ENCODE results near the gene CDH15. TPM values are rescaled to one million over a fixed set of nuclear protein-coding genes. Genes with fewer than 3 reads are reported as not detected.
A peak's percentile ranks its signal among the peaks of the same experiment; 100 is the strongest.

Gene CDH15
- total and polyA plus RNA-seq, 9 of the 15 experiments (the other 6 are each of a cell fraction or from before 2014, with no cell fraction given): 0.07 to 0.18 TPM; not detected in 7

GRCh38 chr16:89179656-89180315, 8.2 kb downstream of the CDH15 start (continued):
- no peak for TF ChIP-seq USF1 (CRISPR knock-in tag; IDR thresholded peaks at IDR 0.05)
- TF ChIP-seq PHF20 (IDR thresholded peaks at IDR 0.05; ENCODE audit: partially characterized antibody): no peak
- TF ChIP-seq ZNF668 (CRISPR knock-in tag; IDR thresholded peaks at IDR 0.05): no peak
- no peak for TF ChIP-seq TAF9B (IDR thresholded peaks at IDR 0.05; ENCODE audit: partially characterized antibody)

- H3K4me2 ChIP-seq (ENCODE audit: insufficient read depth, low read length): no peak overlapping the region
- H2AFZ ChIP-seq (ENCODE audit: low read depth, low read length): no peak overlapping the region
- FAIRE-seq (no peak), ATAC-seq (peak; percentile 53), DNase-seq (ENCODE audit: extremely low read depth in 1 of 4, low spot score in 3 of 4) (no peak)
- POLR2A ChIA-PET: interaction anchor here (0.9 kb wide), 1 partner anchor 9 kb away, joined by 6 read pairs; no protein-coding TSS in a partner anchor
- peaks cover 3% of the 10 kb centered on the region for H3K9me1 ChIP-seq (ENCODE audit: control insufficient read depth, insufficient read depth, low read length)
- CTCF ChIA-PET (ENCODE audit: low intra/inter-chr PET ratio): no interaction called here
- no peaks in the 10 kb centered on the region; the same call in 1 of the 2 replicates for H4K20me1 ChIP-seq (replicated peaks; ENCODE audit: control insufficient read depth, insufficient read depth, low read length)
- intact Hi-C loops (cut with micrococcal nuclease) (no loop called here), in situ Hi-C loops (cut with MboI) (no loop called here)
- no peaks in the 10 kb centered on the region for H3K36me3 ChIP-seq (ENCODE audit: control insufficient read depth, insufficient read depth, low read length)
- no peaks in the 10 kb centered on the region for H3K79me2 ChIP-seq (ENCODE audit: control insufficient read depth, insufficient read depth, low read length)
- H3K27ac ChIP-seq (ENCODE audit: extremely low read depth, low read depth, low read length): no peak overlapping the region
- H3K4me3 ChIP-seq: no peak overlapping the region
- H3K4me1 ChIP-seq (replicated peaks in 1 of 2; ENCODE audit: control insufficient read depth in 2 of 2, insufficient read depth in 2 of 2, low read length in 2 of 2): peaks cover 0 to 51% of the 10 kb centered on the region in 2 experiments; a peak in 3 of 5 replicates
- WGBS (ENCODE audit: insufficient coverage, low coverage, missing lambda C conversion rate): 8% methylated on average over 9 of the region's 13 CpGs
- H3K9me3 ChIP-seq (replicated peaks; ENCODE audit: control insufficient read depth, insufficient read depth, low read depth, low read length): no peaks in the 10 kb centered on the region
- H3K9ac ChIP-seq (ENCODE audit: insufficient read depth in 1 of 2, low read depth in 2 of 2, low read length in 2 of 2): no peak overlapping the region
- peaks cover 0 to 31% of the 10 kb centered on the region in 2 experiments; a peak in 2 of 5 replicates for H3K27me3 ChIP-seq (ENCODE audit: control insufficient read depth in 2 of 2, insufficient read depth in 2 of 2, low read length in 2 of 2)
- no TSS peak for BruUV-seq (replicated peaks)
- TF ChIP-seq GMEB1 (CRISPR knock-in tag; IDR thresholded peaks at IDR 0.05): no peak
- TF ChIP-seq FOXP4 (CRISPR knock-in tag; IDR thresholded peaks at IDR 0.05; ENCODE audit: borderline replicate concordance): no peak
- no peak for TF ChIP-seq ZNF444 (CRISPR knock-in tag; IDR thresholded peaks at IDR 0.05)
- TF ChIP-seq SUPT5H (IDR thresholded peaks at IDR 0.05): no peak
- no peak for TF ChIP-seq ERF (CRISPR knock-in tag; IDR thresholded peaks at IDR 0.05)
- TF ChIP-seq RAD21 (CRISPR knock-in tag; conservative IDR thresholded peaks at IDR 0.05 in 1 of 2, IDR thresholded peaks at IDR 0.05 in 1 of 2): peak in 1 of 2 experiments; percentile 28; a peak in 2 of 4 replicates
- TF ChIP-seq E2F6 (IDR thresholded peaks at IDR 0.05; ENCODE audit: borderline replicate concordance in 1 of 2, extremely low read depth in 1 of 2, insufficient read depth in 1 of 2, insufficient read length in 1 of 2, low read depth in 1 of 2, low read length in 1 of 2, poor library complexity in 1 of 2, severe bottlenecking in 1 of 2): peak in 1 of 2 experiments; percentile 33
- TF ChIP-seq DEAF1 (CRISPR knock-in tag; IDR thresholded peaks at IDR 0.05): no peak
Observed at GRCh38 chr16:89183463-89183862, 11.9 kb downstream of the CDH15 start.

Data from K562 (cell line).